Uterus (tissue), 4 donors: ENCODE results near the gene HHAT. TPM values are rescaled to one million over a fixed set of nuclear protein-coding genes. Genes with fewer than 3 reads are reported as not detected.

ENCODE experiments used
- DNase-seq, 2 donors: peaks; one replicate each; pipeline ENCODE4 v3.0.0-alpha.2; 2019 to 2020
- H3K27ac ChIP-seq, 2 donors: fragments of 200-600 bp; sonication (generic); 1 replicate in 1 of 2; 2 replicates in 1 of 2; pipeline ENCODE4 v1.5.1; 2016 to 2018
- H3K27me3 ChIP-seq, 2 donors: fragments of 200-600 bp; sonication (generic); one replicate each; pipeline ENCODE4 v1.5.1; 2018 to 2019; ENCODE audit warnings: control low read depth in 1 of 2
- H3K36me3 ChIP-seq, 2 donors: fragments of 200-600 bp; sonication (generic); one replicate each; pipeline ENCODE4 v1.5.1; 2019; ENCODE audit warnings: control low read depth in 1 of 2
- H3K4me1 ChIP-seq, 2 donors: fragments of 200-600 bp; sonication (generic); one replicate each; pipeline ENCODE4 v1.5.1; 2018 to 2019; ENCODE audit warnings: control low read depth in 1 of 2
- H3K4me3 ChIP-seq, 2 donors: fragments of 200-600 bp; sonication (generic); 1 replicate in 1 of 2; 2 replicates in 1 of 2; pipeline ENCODE4 v1.5.1; 2018 to 2019; ENCODE audit warnings: mild to moderate bottlenecking in 1 of 2
- H3K9me3 ChIP-seq, 2 donors: fragments of 200-600 bp; sonication (generic); one replicate each; pipeline ENCODE4 v1.5.1; 2019; ENCODE audit warnings: control low read depth in 1 of 2
- POLR2A ChIP-seq, 2 donors: fragments of 450-650 bp; IDR thresholded peaks; one replicate each; pipeline ENCODE4 v1.6.1; 2016; ENCODE audit warnings: antibody characterized with exemption in 2 of 2, mild to moderate bottlenecking in 1 of 2, moderate library complexity in 1 of 2
- intact Hi-C: fragments of 100-400 bp; cut with DNase I; formaldehyde crosslinking; loops from one replicate; pipeline ENCODE4 v1.15.1; 2023; ENCODE audit warnings: low total_unique reads
- total RNA-seq, 4 donors: library from RNA; depleted of rRNA in 3 of 4; stranded (reverse); fragments of >200 nt in 3 of 4; gene quantifications; one replicate each; pipeline versions ENCODE4 v1.1.0 to v1.2.4, GENCODE V29; 2014 to 2023
- TF ChIP-seq, protein P1 (sequence below), 4 experiments: fragments of 200-600 bp in 2 of 4; fragments of 450-650 bp in 2 of 4; sonication (generic) in 2 of 4; IDR thresholded peaks; one replicate each; pipeline ENCODE4 v1.5.1; 2016 to 2019; ENCODE audit warnings: antibody characterized with exemption in 4 of 4, mild to moderate bottlenecking in 2 of 4, moderate library complexity in 1 of 4
- donor health status: DM: yes; HTN: yes; CAD: no.

HHAT gene
- total RNA-seq, 4 donors from 2014 or later: 0.88 to 10.9 (median 3.4) TPM

DNA sequence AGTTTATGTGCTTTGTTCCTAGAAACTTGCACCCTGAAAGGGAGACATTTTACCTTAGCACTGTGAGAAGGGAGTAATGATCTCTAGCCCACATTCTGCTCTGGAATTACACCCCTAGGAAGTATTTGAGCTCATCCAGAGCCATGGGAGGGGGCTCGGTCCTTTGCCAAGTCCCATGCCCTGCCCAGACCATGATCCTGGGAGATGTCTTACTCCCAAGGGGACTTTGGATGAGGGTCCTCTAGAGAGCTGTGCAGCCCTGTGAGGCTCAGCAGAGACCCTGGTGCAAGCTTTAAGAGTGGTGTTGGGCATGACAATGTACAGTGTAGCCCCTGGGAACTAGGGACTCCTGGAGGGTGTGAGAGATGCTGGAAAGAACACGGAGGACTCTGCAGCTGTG lies 241.4 kb downstream of the HHAT start:
- no peaks in the 10 kb centered on the region for H3K4me1 ChIP-seq
- TF ChIP-seq, protein P1, sequence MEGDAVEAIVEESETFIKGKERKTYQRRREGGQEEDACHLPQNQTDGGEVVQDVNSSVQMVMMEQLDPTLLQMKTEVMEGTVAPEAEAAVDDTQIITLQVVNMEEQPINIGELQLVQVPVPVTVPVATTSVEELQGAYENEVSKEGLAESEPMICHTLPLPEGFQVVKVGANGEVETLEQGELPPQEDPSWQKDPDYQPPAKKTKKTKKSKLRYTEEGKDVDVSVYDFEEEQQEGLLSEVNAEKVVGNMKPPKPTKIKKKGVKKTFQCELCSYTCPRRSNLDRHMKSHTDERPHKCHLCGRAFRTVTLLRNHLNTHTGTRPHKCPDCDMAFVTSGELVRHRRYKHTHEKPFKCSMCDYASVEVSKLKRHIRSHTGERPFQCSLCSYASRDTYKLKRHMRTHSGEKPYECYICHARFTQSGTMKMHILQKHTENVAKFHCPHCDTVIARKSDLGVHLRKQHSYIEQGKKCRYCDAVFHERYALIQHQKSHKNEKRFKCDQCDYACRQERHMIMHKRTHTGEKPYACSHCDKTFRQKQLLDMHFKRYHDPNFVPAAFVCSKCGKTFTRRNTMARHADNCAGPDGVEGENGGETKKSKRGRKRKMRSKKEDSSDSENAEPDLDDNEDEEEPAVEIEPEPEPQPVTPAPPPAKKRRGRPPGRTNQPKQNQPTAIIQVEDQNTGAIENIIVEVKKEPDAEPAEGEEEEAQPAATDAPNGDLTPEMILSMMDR (IDR thresholded peaks at IDR 0.05): no peak
- TF ChIP-seq POLR2A (IDR thresholded peaks at IDR 0.05): no peak
- no peaks in the 10 kb centered on the region for H3K9me3 ChIP-seq
- no peak overlapping the region for H3K4me3 ChIP-seq
- H3K27ac ChIP-seq: no peak overlapping the region
- no peak for DNase-seq
- H3K27me3 ChIP-seq: no peaks in the 10 kb centered on the region
- H3K36me3 ChIP-seq: no peaks in the 10 kb centered on the region
- intact Hi-C loops: no loop called here

DNA sequence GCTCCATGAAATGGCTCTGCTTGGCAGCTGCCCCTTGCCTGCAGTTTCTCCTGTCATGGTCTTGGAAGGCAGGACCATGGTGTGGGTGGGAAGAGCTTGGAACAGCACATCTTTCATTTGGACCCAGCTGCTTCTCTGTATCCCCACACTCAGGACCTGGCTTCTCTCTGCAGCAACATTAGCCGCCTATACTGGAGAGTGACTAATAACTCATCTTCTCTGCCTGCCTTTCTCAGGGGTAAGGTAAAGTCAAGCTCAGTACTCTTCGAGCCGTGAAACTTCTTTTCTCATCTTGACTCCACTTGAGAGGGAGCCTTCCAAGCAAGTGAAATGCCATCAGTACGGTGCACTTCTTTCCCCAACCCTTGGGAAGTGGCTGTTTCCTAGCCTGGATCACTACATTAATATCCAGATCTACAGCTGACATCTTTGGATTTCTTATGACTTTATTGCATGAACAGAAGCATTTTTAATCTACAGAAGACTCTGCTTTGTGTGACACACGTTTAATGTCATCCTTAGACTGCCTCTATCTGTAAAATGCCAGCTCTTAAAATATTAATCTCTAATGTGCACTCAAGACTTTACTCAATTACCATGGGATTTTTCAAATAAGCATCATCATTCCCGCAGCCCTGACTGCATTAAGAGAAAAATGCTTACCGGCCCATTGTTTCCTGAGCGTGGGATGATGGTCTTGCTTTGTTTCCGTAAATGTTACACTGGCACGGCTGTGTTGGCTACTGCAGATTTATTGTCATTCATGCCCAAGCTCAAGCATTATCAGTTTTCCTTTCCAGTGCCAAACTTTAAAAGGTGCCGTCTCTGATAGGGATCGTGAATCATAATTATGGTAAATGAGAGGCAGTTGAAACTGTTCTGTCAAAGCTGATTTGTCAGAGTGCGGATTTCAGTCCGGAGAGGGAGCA lies 242.9 kb downstream of the HHAT start:
- H3K9me3 ChIP-seq: no peaks in the 10 kb centered on the region
- DNase-seq: no peak
- H3K4me1 ChIP-seq: no peaks in the 10 kb centered on the region
- no peaks in the 10 kb centered on the region for H3K27me3 ChIP-seq
- no peaks in the 10 kb centered on the region for H3K36me3 ChIP-seq
- intact Hi-C loops: no loop called here
- no peak overlapping the region for H3K4me3 ChIP-seq
- no peak overlapping the region for H3K27ac ChIP-seq
- no peak for TF ChIP-seq POLR2A (IDR thresholded peaks at IDR 0.05)
- TF ChIP-seq, protein P1 (IDR thresholded peaks at IDR 0.05): no peak

DNA sequence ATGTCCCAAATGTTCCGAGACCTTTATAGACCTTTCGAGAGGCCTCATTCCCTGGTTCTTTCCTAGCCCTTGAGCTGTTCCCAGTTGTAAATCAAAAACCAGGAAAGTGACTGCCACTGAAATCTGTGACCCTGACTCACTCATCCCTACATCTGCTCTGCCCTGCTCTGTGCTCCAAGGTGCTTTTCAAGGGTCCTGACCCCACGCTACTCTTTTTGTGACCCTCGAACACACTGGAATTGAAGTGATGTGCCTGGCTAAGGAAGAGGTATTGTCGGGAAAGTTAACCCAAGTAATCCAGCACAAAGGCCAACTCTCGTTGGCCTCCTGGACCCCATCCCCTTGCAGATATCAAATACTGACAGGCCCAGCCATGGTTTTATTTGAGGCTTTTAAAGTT lies 244.4 kb downstream of the HHAT start:
- DNase-seq: no peak
- intact Hi-C loops: no loop called here
- Histone ChIP-seq H3K9me3 (no peaks in the 10 kb centered on the region), H3K27ac (no peak overlapping the region), H3K27me3 (no peaks in the 10 kb centered on the region), H3K36me3 (no peaks in the 10 kb centered on the region), H3K4me3 (no peak overlapping the region), H3K4me1 (no peaks in the 10 kb centered on the region)
- TF ChIP-seq, protein P1 (IDR thresholded peaks at IDR 0.05): no peak
- no peak for TF ChIP-seq POLR2A (IDR thresholded peaks at IDR 0.05)

DNA sequence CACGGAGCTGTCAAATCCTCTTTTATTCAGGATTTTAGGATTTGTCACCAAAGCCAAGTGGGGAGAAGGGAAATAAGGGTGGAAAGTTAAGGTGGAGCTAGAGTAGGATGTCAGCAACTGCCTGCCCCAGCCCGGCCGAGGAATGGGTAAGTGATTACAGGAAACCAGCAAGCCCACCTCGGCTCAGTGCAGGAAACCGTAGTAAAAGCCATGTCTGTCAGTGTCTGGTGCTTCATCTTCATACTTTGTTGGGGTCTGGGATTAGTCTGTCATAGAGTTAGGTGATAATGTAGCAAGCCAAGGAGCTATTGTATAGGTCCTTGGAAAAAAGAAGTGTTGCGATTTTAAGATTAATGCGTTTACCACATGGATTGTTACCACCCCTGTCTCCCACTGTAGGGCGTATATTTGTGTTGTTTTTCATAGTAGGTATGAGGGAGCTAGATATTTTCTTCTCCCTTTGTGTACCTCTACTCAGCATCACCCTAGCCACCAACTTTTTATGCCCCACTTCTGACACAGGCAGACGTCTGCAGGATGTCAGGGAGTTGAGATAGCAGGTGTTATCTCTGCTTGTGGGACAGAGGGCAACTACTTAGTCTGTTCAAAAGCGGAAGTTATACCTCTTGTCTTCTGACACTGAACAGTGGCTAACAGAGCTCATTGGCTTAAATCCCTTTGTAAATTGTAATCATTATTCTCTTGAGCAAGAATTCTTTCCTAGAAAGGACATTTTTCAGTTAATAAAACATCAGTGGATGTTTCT lies 253.7 kb downstream of the HHAT start:
- no peak overlapping the region for H3K4me3 ChIP-seq
- intact Hi-C loops: no loop called here
- no peak for DNase-seq
- no peak overlapping the region for H3K27ac ChIP-seq
- H3K27me3 ChIP-seq: no peaks in the 10 kb centered on the region
- no peaks in the 10 kb centered on the region for H3K36me3 ChIP-seq
- no peaks in the 10 kb centered on the region for H3K9me3 ChIP-seq
- no peak for TF ChIP-seq POLR2A (IDR thresholded peaks at IDR 0.05)
- TF ChIP-seq, protein P1 (IDR thresholded peaks at IDR 0.05): no peak
- H3K4me1 ChIP-seq: no peaks in the 10 kb centered on the region
